Kidney epithelial cell (primary cell): ENCODE results near the gene AMZ2. TPM values are rescaled to one million over a fixed set of nuclear protein-coding genes. Genes with fewer than 3 reads are reported as not detected.
"Not testable (repeated sequence)": the region's sequence is repeated elsewhere in the genome, so short reads cannot be mapped to it uniquely, and the experiment has no call there.

Experiments used
- DNase-seq: peaks from one replicate; pipeline ENCODE4 v3.0.0-alpha.2; 2010; ENCODE audit warnings: low read depth
- H3K27me3 ChIP-seq: 2 replicates; pipeline ENCODE4 v1.6.0; 2011; ENCODE audit warnings: low read length; ENCODE audit not compliant: control insufficient read depth, insufficient read depth
- H3K36me3 ChIP-seq: 2 replicates; pipeline ENCODE4 v1.5.1; 2011; ENCODE audit warnings: low read length; ENCODE audit not compliant: control insufficient read depth, insufficient read depth
- H3K4me3 ChIP-seq: 2 replicates; pipeline ENCODE4 v1.5.1; 2011; ENCODE audit warnings: low read depth, mild to moderate bottlenecking, control low read depth, low read length
- total RNA-seq: library from RNA; depleted of rRNA; stranded (reverse); fragments of >200 nt; gene quantifications from 2 replicates; pipeline ENCODE4 v1.2.3, GENCODE V29; 2015
- TF ChIP-seq, protein P1 (sequence below): IDR thresholded peaks from 2 replicates; pipeline ENCODE4 v1.5.1; 2011; ENCODE audit warnings: mild to moderate bottlenecking, moderate library complexity, low read length, control low read depth, inconsistent platforms; ENCODE audit not compliant: insufficient read depth, poor library complexity, severe bottlenecking

AMZ2 gene
- total RNA-seq, 1 donor from 2014 or later, result 99.7 TPM

- Histone ChIP-seq H3K4me3 (no peak overlapping the region), H3K27me3 (no peaks in the 10 kb centered on the region), H3K36me3 (no peaks in the 10 kb centered on the region)
- DNase-seq, result no peak
- TF ChIP-seq, protein P1, sequence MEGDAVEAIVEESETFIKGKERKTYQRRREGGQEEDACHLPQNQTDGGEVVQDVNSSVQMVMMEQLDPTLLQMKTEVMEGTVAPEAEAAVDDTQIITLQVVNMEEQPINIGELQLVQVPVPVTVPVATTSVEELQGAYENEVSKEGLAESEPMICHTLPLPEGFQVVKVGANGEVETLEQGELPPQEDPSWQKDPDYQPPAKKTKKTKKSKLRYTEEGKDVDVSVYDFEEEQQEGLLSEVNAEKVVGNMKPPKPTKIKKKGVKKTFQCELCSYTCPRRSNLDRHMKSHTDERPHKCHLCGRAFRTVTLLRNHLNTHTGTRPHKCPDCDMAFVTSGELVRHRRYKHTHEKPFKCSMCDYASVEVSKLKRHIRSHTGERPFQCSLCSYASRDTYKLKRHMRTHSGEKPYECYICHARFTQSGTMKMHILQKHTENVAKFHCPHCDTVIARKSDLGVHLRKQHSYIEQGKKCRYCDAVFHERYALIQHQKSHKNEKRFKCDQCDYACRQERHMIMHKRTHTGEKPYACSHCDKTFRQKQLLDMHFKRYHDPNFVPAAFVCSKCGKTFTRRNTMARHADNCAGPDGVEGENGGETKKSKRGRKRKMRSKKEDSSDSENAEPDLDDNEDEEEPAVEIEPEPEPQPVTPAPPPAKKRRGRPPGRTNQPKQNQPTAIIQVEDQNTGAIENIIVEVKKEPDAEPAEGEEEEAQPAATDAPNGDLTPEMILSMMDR, result no peak
These were observed 12.4 kb downstream of the AMZ2 start for GRCh38 chr17:68260051-68260762.

DNA sequence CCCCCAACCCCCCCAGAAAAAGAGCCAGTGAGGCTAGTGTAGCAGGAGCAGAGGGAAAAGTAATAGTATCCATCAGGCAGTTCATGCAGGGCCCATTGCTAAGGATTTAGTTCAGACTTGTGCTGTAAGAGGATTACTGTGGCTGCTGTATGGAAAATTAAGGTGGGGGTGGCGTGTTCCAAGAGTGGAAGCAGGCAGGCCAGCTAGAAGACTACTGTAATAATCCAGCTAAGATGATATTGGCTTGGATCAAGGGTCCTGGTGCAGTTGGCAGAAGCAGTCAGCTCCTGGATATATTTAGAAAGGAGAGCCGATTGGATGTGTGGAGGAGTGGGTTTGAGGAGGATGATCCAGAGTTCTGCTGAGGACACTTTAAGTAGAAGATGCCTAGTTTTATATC is 14.6 kb downstream of the AMZ2 start:
- H3K4me3 ChIP-seq, DNase-seq, H3K36me3 ChIP-seq, H3K27me3 ChIP-seq: not testable (repeated sequence)

- not testable (repeated sequence) for H3K27me3 ChIP-seq, H3K36me3 ChIP-seq, DNase-seq, H3K4me3 ChIP-seq
- TF ChIP-seq, protein P1, result peak; percentile 46
These were observed 15.3 kb downstream of the AMZ2 start for GRCh38 chr17:68263101-68263681.

DNA sequence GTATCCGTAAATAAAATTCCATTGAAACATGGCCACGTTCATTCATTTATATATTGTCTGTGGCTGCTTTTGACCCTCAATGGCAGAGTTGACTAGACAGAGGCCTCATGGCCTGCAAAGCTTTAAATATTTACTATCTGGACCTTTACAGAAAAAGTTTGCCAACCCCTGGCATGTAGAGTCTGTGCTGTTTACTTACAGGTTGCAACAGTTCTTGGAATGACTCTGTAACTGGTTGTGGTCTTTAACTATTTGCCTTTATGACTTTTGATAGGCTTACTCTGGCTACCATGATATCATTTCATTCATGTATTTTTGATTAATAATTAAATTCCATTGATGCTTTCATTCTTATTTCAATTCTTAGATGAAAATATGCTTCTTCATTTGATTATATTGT is 18.0 kb downstream of the AMZ2 start:
- DNase-seq, H3K4me3 ChIP-seq, H3K36me3 ChIP-seq: not testable (repeated sequence)

GRCh38 chr17:68273722-68274121 is 25.9 kb downstream of the AMZ2 start:
- Histone ChIP-seq H3K36me3 (no peaks in the 10 kb centered on the region), H3K27me3 (no peaks in the 10 kb centered on the region), H3K4me3 (no peak overlapping the region)
- no peak for DNase-seq
- TF ChIP-seq, protein P1, result no peak

More for the DNA sequence above, 18.0 kb downstream of the AMZ2 start:
- H3K27me3 ChIP-seq, result not testable (repeated sequence)

- H3K4me3 ChIP-seq, DNase-seq, H3K27me3 ChIP-seq, H3K36me3 ChIP-seq: not testable (repeated sequence)
These were observed 28.5 kb downstream of the AMZ2 start for GRCh38 chr17:68276339-68276738.

- no peak for DNase-seq
- H3K27me3 ChIP-seq, result no peaks in the 10 kb centered on the region
- H3K4me3 ChIP-seq, result no peak overlapping the region
- no peaks in the 10 kb centered on the region for H3K36me3 ChIP-seq
- TF ChIP-seq, protein P1, result no peak
These were observed 30.0 kb downstream of the AMZ2 start for GRCh38 chr17:68277807-68278206.

- not testable (repeated sequence) for DNase-seq, H3K27me3 ChIP-seq, H3K36me3 ChIP-seq, H3K4me3 ChIP-seq
These were observed 34.1 kb downstream of the AMZ2 start for GRCh38 chr17:68281965-68282364.
